Kidney (tissue), 14 donors: ENCODE measurements around the gene CBX5. TPM values are rescaled to one million over a fixed set of nuclear protein-coding genes. Genes with fewer than 3 reads are reported as not detected.

Experiments used
- DNase-seq, 5 donors: peaks; one replicate each; pipeline ENCODE4 v3.0.0-alpha.2; 2013 to 2020
- FAIRE-seq: peaks from 2 replicates; lab custom pipeline; 2012; peaks lifted over from hg19 to GRCh38; lab: Jason Lieb, UNC
- H3K27ac ChIP-seq, 2 donors: one replicate each; pipeline ENCODE4 v1.7.0; 2013; ENCODE audit warnings: low read depth in 2 of 2, low read length in 2 of 2, inconsistent platforms in 1 of 2
- H3K27me3 ChIP-seq: one replicate; pipeline ENCODE4 v1.7.1; 2013; ENCODE audit warnings: low read length, inconsistent platforms; ENCODE audit not compliant: control insufficient read depth, insufficient read depth
- H3K36me3 ChIP-seq, 3 donors: one replicate each; pipeline versions ENCODE4 v1.7.0 to v1.7.1; 2013; ENCODE audit warnings: low read length in 3 of 3, control low read depth in 1 of 3, inconsistent platforms in 1 of 3; ENCODE audit not compliant: insufficient read depth in 3 of 3, control insufficient read depth in 2 of 3
- H3K4me1 ChIP-seq, 3 donors: one replicate each; pipeline versions ENCODE4 v1.7.0 to v1.7.1; 2013; ENCODE audit warnings: low read length in 3 of 3, inconsistent platforms in 1 of 3, low read depth in 1 of 3; ENCODE audit not compliant: control insufficient read depth in 2 of 3, insufficient read depth in 2 of 3
- H3K4me3 ChIP-seq, 3 donors: one replicate each; pipeline versions ENCODE4 v1.7.0 to v1.8.1; 2013; ENCODE audit warnings: low read length in 3 of 3, control low read depth in 1 of 3, inconsistent platforms in 1 of 3
- H3K9ac ChIP-seq, 3 donors: one replicate each; pipeline versions ENCODE4 v1.7.0 to v1.7.1; 2013; ENCODE audit warnings: low read length in 3 of 3, control low read depth in 1 of 3, inconsistent platforms in 1 of 3
- H3K9me3 ChIP-seq, 3 donors: one replicate each; pipeline versions ENCODE4 v1.7.0 to v1.7.1; 2013; ENCODE audit warnings: low read length in 3 of 3, control low read depth in 1 of 3, inconsistent platforms in 1 of 3; ENCODE audit not compliant: control insufficient read depth in 2 of 3, insufficient read depth in 1 of 3
- intact Hi-C: fragments of 100-400 bp; cut with DNase I; formaldehyde crosslinking; loops from one replicate; pipeline ENCODE4 v1.11.1; 2022
- polyA plus RNA-seq: library from polyadenylated mRNA; stranded (reverse); fragments of 350-450 nt; fragmentation: Illumina TruSeq; extraction: RNeasy Lipid Tissue Mini Kit (QIAGEN cat#74804); gene quantifications from one replicate; pipeline ENCODE4 v1.2.3, GENCODE V29; 2014; ENCODE audit warnings: low read depth, low replicate concordance; ENCODE audit not compliant: insufficient read depth
- total RNA-seq: library from RNA; stranded (reverse); fragmentation: NEBNext Ultra II Directional; extraction: Animal tissue kit (Norgen Biotek cat#: 25700); gene quantifications from one replicate; pipeline ENCODE4 v1.2.1, GENCODE V29; 2021
- TF ChIP-seq, protein P1 (sequence below): IDR thresholded peaks from 3 replicates; pipeline ENCODE4 v1.5.1; 2012; ENCODE audit warnings: mild to moderate bottlenecking, moderate library complexity, borderline replicate concordance; ENCODE audit not compliant: insufficient read depth; ENCODE audit errors: extremely low read depth
- donor health status: control.
- donor health status: control.
- donor health status: control.
- donor health status: control.
- donor health status: control.
- donor health status: DM: yes; HTN: yes; CAD: no.
- donor health status: Normal renal cell carcinoma (clear cell type).

CBX5 gene
- total and polyA plus RNA-seq, 2 donors from 2014 or later = 15.0 to 112 TPM

DNA sequence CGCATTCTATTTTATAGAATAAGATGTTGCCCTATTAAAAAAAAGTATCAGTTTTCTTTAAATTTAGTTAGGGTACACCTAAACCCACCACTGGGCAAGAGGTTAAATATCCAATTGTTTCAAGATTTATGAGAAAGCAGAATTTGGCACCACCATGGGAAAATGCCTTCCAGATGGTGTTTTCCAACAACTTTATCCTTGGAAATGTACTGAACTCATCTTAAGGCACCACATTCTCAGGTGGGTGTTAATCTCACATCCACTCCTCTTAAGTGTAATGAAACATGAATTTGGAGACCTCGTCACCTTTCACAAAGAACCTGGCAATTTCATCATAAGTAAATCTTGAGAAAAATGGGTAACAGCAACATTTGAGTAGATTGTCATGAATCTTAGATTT is 13.1 kb downstream of the CBX5 start:
- H3K27ac ChIP-seq = no peak overlapping the region
- H3K27me3 ChIP-seq = no peaks in the 10 kb centered on the region
- H3K4me3 ChIP-seq = no peak overlapping the region
- intact Hi-C loops = no loop called here
- peaks cover 8 to 9% (median 8%) of the 10 kb centered on the region in 3 donors for H3K4me1 ChIP-seq
- H3K9ac ChIP-seq = no peak overlapping the region
- H3K36me3 ChIP-seq = no peaks in the 10 kb centered on the region
- TF ChIP-seq, protein P1, sequence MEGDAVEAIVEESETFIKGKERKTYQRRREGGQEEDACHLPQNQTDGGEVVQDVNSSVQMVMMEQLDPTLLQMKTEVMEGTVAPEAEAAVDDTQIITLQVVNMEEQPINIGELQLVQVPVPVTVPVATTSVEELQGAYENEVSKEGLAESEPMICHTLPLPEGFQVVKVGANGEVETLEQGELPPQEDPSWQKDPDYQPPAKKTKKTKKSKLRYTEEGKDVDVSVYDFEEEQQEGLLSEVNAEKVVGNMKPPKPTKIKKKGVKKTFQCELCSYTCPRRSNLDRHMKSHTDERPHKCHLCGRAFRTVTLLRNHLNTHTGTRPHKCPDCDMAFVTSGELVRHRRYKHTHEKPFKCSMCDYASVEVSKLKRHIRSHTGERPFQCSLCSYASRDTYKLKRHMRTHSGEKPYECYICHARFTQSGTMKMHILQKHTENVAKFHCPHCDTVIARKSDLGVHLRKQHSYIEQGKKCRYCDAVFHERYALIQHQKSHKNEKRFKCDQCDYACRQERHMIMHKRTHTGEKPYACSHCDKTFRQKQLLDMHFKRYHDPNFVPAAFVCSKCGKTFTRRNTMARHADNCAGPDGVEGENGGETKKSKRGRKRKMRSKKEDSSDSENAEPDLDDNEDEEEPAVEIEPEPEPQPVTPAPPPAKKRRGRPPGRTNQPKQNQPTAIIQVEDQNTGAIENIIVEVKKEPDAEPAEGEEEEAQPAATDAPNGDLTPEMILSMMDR = no peak
- no peak for FAIRE-seq
- H3K9me3 ChIP-seq = no peaks in the 10 kb centered on the region
- no peak for DNase-seq

GRCh38 chr12:54265364-54265812 is 14.5 kb downstream of the CBX5 start:
- Histone ChIP-seq H3K27ac (no peak overlapping the region), H3K4me3 (no peak overlapping the region), H3K9ac (no peak overlapping the region), H3K9me3 (no peaks in the 10 kb centered on the region), H3K4me1 (peaks cover 9 to 13% (median 11%) of the 10 kb centered on the region in 3 donors), H3K36me3 (no peaks in the 10 kb centered on the region), H3K27me3 (no peaks in the 10 kb centered on the region)
- intact Hi-C loops = no loop called here
- DNase-seq (no peak), FAIRE-seq (no peak)
- TF ChIP-seq, protein P1 = no peak

DNA sequence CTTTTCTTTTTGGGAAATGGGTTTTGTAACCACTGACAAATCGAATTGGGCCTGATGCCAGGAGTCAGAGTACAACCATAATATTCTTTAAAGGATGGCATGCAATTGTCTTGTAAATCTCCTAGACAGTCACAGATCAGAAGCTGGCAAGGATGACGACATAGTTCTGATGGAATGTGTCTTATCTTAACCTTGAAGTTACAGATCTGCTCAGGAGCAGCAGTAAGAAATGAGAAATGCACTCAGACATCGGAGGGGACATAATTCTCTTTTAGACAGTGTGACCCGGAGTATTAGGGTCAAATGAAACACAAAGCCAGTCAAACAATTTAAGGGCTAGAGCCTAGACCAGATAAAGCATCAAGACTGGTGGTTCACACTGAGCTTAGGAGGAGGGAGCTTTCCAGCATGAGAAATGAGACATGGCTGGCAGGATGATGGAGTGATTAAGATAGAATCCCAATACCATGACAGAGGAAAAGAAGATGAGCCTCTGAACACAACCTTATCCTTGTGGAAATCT is 17.5 kb downstream of the CBX5 start:
- Histone ChIP-seq H3K9ac (peak overlapping the region in 1 of 3 donors; percentile 10), H3K4me3 (peak overlapping the region in 1 of 3 donors; percentile 5), H3K9me3 (no peaks in the 10 kb centered on the region), H3K27me3 (no peaks in the 10 kb centered on the region), H3K27ac (peak overlapping the region; percentile 23 to 48), H3K4me1 (peaks cover 14 to 23% (median 17%) of the 10 kb centered on the region in 3 donors), H3K36me3 (no peaks in the 10 kb centered on the region)
- intact Hi-C loops = no loop called here
- FAIRE-seq (no peak), DNase-seq (peak in 3 of 5 donors; percentile 38 to 80 (median 78))
- TF ChIP-seq, protein P1 = no peak
